ENCODE results near the gene PLCL1.
A peak's percentile ranks its signal among the peaks of the same experiment; 100 is the strongest.

GRCh38 chr2:197804758-197805714, 643 bp downstream of the PLCL1 start:
- TF ChIP-seq, protein P1, sequence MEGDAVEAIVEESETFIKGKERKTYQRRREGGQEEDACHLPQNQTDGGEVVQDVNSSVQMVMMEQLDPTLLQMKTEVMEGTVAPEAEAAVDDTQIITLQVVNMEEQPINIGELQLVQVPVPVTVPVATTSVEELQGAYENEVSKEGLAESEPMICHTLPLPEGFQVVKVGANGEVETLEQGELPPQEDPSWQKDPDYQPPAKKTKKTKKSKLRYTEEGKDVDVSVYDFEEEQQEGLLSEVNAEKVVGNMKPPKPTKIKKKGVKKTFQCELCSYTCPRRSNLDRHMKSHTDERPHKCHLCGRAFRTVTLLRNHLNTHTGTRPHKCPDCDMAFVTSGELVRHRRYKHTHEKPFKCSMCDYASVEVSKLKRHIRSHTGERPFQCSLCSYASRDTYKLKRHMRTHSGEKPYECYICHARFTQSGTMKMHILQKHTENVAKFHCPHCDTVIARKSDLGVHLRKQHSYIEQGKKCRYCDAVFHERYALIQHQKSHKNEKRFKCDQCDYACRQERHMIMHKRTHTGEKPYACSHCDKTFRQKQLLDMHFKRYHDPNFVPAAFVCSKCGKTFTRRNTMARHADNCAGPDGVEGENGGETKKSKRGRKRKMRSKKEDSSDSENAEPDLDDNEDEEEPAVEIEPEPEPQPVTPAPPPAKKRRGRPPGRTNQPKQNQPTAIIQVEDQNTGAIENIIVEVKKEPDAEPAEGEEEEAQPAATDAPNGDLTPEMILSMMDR (IDR thresholded peaks at IDR 0.05), result peak in 1 of 3 donors; percentile 19
- TF ChIP-seq POLR2AphosphoS5 (IDR thresholded peaks at IDR 0.05) (no peak), POLR2A (IDR thresholded peaks at IDR 0.05) (no peak)

Measured in breast epithelium (tissue), 3 donors.